ENCODE results near the gene MAPK9.

MAPK9 gene

DNA sequence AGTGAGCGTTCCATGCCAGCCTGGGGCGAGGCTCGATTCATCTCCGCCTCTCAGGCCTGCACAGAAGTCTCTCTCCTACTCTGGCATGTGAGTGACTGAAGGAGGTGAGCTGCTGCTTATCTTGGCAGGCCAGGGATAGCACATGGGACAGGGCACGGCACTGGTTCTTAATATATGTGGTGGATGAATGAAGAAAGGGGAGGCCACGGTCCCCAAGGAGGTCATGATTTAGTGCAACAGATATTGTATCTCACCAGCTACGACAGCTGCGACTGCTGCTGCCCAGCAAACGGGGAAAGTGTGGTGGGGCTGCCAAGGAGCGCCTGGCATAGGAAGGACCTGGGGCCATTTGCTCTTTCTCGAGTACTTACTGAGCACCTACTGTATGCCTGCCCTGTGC is 19.3 kb upstream of the MAPK9 start:
- TF ChIP-seq CTCF (IDR thresholded peaks at IDR 0.05; ENCODE audit: low read depth, low read length): no peak

GRCh38 chr5:180306796-180307195 is 14.9 kb upstream of the MAPK9 start:
- no peak overlapping the region for H3K4me3 ChIP-seq (ENCODE audit: low read depth, low read length)
- TF ChIP-seq CTCF (IDR thresholded peaks at IDR 0.05; ENCODE audit: low read depth, low read length): no peak

More for the DNA sequence above, 19.3 kb upstream of the MAPK9 start:
- H3K4me3 ChIP-seq (ENCODE audit: low read depth, low read length): no peak overlapping the region

DNA sequence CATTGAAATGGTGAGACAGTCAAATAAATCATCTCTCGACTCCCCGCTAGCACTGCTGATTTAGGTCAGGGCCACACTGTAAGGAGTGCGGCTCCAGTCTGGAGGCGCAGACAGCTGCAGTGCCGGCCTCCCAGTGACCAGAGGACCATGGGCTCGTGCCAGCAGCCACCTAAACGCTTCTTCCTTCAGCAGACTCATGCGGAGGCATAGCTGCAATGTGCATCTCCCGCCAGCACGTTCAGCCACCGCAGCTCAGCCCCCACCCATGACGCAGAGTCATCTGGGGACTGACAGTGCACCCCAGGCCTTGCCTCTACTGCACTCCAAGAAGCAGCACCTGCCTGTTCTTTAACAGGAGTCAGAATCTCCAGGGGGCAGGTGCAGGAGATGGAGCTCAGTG is 13.6 kb upstream of the MAPK9 start:
- no peak for TF ChIP-seq CTCF (IDR thresholded peaks at IDR 0.05; ENCODE audit: low read depth, low read length)
- H3K4me3 ChIP-seq (ENCODE audit: low read depth, low read length): no peak overlapping the region

DNA sequence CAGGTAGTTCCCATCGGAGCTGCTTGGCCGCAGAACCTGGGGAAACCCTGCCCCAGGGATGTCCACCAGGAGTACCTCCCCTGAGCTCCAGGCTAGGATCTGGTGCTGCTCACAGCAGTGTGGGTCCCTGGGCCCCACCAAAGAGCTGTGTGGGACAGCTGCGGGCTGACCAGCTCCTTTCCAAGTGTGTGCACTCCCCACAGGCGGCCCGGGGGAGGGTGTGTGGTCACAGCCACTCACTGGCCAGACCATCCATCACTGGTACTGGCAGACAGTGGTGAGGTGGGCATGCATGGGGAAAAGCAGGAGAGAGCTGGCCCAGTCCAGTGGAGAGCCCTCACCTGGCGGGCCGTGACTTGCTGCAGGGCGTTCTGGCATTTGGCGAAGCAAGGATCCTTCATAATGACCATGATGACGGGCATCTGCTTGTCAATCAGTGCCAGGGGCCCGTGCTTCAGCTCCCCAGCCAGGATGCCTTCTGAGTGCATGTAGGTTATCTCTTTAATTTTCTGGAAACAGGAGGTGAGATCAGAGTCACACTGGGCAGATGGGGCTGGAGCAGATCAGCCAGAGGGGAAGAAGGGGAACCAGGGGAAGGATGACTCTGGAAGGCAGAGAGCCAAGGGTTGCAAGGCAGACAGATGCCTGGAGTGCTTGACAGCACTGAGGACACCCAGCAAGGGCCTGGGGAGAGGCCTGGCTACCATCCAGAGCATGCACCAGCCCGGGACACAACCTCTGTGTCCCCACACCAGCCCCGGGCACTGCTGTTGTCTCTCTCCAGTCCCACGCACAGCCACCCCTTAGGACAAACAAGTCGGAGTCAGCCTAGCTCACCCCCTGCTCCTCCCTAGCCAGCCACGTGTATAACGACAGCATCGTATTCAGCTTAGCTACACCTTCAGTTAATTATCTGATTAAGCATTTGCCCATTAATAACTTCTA is 12.8 kb upstream of the MAPK9 start:
- TF ChIP-seq CTCF (IDR thresholded peaks at IDR 0.05; ENCODE audit: low read depth, low read length): no peak
- H3K4me3 ChIP-seq (ENCODE audit: low read depth, low read length): no peak overlapping the region

DNA sequence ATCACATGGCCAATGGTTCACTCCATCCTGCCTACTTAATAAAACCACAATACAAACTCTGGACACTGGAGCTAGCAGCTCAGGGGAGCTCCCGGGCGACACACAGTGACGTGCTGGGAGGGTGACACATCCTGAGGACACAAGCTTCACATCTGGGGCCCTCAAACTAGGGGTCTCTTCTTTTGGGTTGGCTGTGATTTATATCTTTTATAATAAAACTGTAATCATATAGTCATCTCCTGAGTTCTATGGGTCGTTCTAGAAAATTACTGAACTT is 12.1 kb upstream of the MAPK9 start:
- no peak overlapping the region for H3K4me3 ChIP-seq (ENCODE audit: low read depth, low read length)

GRCh38 chr5:180303226-180304015 is 11.5 kb upstream of the MAPK9 start:
- no peak for TF ChIP-seq CTCF (IDR thresholded peaks at IDR 0.05; ENCODE audit: low read depth, low read length)

More for the DNA sequence above, 12.1 kb upstream of the MAPK9 start:
- no peak for TF ChIP-seq CTCF (IDR thresholded peaks at IDR 0.05; ENCODE audit: low read depth, low read length)

DNA sequence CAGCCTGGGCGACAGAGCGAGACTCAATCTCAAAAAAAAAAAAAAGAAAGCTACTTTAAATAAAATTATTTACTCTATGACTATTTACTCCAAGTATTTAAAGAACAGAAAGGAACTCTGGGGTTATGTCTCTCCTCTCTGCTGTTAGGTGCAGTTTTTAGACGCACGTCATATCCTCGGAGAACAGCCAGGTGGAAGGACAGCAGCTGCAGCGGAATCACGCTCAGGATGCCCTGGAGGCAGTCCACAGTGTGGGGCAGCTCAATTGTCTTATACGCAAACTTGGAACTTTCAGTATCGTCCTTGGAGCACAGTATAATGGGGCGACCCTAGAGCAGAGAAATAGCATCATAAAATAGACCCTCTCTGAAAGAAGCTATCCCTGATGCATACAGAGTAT is 10.4 kb upstream of the MAPK9 start:
- no peak for TF ChIP-seq CTCF (IDR thresholded peaks at IDR 0.05; ENCODE audit: low read depth, low read length)
- no peak overlapping the region for H3K4me3 ChIP-seq (ENCODE audit: low read depth, low read length)

More at GRCh38 chr5:180303226-180304015, 11.5 kb upstream of the MAPK9 start:
- H3K4me3 ChIP-seq (ENCODE audit: low read depth, low read length): no peak overlapping the region

Measured in WI38 (cell line).